Central memory CD8-positive, alpha-beta T cell (primary cell): ENCODE data around the gene SYNCRIP.
"Not testable (repeated sequence)": the region's sequence is repeated elsewhere in the genome, so short reads cannot be mapped to it uniquely, and the experiment has no call there.

Source experiments
- ATAC-seq: fragments of 150-1000 bp; cut with Tn5 transposase; replicated peaks from 2 replicates; pipeline ENCODE4 v1.10.0; 2022; ENCODE audit warnings: mild to moderate bottlenecking, moderate FRiP score, moderate number of reproducible peaks; ENCODE audit not compliant: poor library complexity, severe bottlenecking; ENCODE audit errors: extremely low read depth
- DNase-seq, 2 donors: peaks; one replicate each; pipeline ENCODE4 v3.0.0; 2021; ENCODE audit warnings: low spot score in 2 of 2
- H3K27ac Mint-ChIP-seq: one replicate; pipeline ENCODE4 v1.8.0; 2022; ENCODE audit warnings: low read depth, mild to moderate bottlenecking, moderate library complexity, mixed read lengths
- H3K27me3 Mint-ChIP-seq: one replicate; pipeline ENCODE4 v1.8.0; 2022; ENCODE audit warnings: mixed read lengths
- H3K36me3 Mint-ChIP-seq: one replicate; pipeline ENCODE4 v1.8.0; 2022; ENCODE audit warnings: mild to moderate bottlenecking, moderate library complexity, mixed read lengths; ENCODE audit not compliant: insufficient read depth
- H3K4me1 Mint-ChIP-seq: one replicate; pipeline ENCODE4 v1.8.0; 2022; ENCODE audit warnings: mixed read lengths
- H3K4me3 Mint-ChIP-seq: one replicate; pipeline ENCODE4 v1.8.0; 2022; ENCODE audit warnings: mild to moderate bottlenecking, moderate library complexity, mixed read lengths
- H3K9me3 Mint-ChIP-seq: one replicate; pipeline ENCODE4 v1.8.0; 2022; ENCODE audit warnings: mixed read lengths

The SYNCRIP gene

DNA sequence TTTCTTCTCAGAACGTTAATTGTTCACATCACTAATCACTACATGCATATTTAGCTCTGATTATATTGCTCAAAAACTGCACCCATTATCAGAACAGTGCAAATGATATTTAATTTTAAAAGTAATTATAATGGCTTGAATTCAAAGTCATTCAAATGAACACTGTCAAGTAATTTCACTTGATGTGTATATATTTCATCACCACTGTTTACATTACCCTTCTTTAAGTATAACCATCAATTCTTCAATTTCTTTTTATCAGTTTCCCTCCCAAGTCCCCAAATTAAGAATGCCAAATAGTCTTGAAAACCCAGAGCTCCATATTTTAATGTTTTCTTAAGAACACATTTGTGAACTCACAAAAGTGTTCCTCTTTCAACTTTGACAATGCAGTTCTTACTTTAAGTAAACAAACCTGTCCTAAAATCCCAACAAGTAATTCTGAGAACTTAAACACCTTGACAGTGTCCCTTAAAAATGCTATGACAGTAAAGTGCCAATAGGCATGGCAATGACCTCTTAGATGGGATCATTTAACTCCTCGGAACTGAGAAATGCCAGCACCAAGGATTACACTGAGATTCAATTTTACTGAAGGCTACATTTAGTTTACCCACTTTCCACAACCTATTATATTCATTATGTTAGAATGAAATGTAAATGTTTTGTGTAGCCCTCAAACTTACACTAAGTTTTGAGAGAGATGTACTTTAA, 32.3 kb downstream of the SYNCRIP start:
- H3K4me1 Mint-ChIP-seq = peaks cover 14% of the 10 kb centered on the region
- DNase-seq = no peak
- ATAC-seq = no peak
- no peaks in the 10 kb centered on the region for H3K9me3 Mint-ChIP-seq
- H3K27ac Mint-ChIP-seq = peak overlapping the region; percentile 22
- no peaks in the 10 kb centered on the region for H3K27me3 Mint-ChIP-seq
- no peak overlapping the region for H3K4me3 Mint-ChIP-seq
- H3K36me3 Mint-ChIP-seq = peaks cover 51% of the 10 kb centered on the region

DNA sequence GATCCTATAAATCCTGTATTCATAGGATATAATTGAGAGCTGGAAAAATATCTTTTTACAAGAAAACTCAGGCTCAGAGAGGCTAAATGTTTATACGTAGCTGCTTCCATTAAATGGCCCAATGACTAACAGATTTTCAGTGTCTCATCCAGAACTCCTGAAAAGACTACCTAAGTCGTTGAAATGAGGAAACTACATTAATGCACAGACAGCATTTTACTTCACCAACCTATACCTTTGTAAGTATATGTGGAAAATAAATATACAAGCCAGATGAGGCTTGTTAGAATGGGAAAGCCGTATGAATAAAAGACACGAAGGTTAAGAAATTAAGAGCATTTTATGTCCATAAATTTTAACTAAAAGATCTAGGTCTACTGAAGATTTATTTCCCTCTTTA, 40.6 kb downstream of the SYNCRIP start:
- H3K4me1 Mint-ChIP-seq = no peaks in the 10 kb centered on the region

DNA sequence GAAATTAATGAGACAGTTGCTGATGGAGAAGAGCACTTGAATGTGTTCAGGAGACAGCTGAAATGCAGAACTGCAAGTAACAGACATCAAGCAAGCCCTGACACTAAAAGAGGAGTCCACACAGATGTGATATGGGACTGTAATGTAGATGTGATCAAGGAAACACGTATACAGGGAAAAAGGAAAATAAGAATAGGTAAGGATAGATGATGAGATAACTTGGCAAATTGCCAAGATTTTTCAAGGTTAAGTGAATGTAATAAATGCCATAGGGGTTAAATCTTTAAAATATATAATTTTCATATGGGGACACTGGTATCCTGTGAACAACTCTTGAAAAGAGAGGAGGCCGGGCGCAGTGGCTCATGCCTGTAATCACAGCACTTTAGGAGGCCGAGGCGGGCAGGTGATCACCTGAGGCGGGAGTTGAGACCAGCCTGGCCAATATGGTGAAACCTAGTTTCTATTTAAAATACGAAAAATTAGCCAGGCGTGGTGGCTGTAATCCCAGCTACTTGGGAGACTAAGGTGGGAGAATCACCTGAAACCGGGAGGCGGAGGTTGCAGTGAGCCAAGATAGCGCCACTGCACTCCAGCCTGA, 41.9 kb downstream of the SYNCRIP start:
- H3K27ac Mint-ChIP-seq = peak overlapping the region; percentile 47
- H3K27me3 Mint-ChIP-seq = no peaks in the 10 kb centered on the region
- no peaks in the 10 kb centered on the region for H3K4me1 Mint-ChIP-seq
- H3K9me3 Mint-ChIP-seq = no peaks in the 10 kb centered on the region
- ATAC-seq (no peak), DNase-seq (no peak)
- H3K4me3 Mint-ChIP-seq = no peak overlapping the region
- peaks cover 13% of the 10 kb centered on the region for H3K36me3 Mint-ChIP-seq

More for the DNA sequence above, 40.6 kb downstream of the SYNCRIP start:
- H3K9me3 Mint-ChIP-seq = no peaks in the 10 kb centered on the region
- no peak overlapping the region for H3K27ac Mint-ChIP-seq
- no peaks in the 10 kb centered on the region for H3K27me3 Mint-ChIP-seq
- ATAC-seq (no peak), DNase-seq (no peak)
- H3K36me3 Mint-ChIP-seq = peaks cover 14% of the 10 kb centered on the region
- H3K4me3 Mint-ChIP-seq = no peak overlapping the region

DNA sequence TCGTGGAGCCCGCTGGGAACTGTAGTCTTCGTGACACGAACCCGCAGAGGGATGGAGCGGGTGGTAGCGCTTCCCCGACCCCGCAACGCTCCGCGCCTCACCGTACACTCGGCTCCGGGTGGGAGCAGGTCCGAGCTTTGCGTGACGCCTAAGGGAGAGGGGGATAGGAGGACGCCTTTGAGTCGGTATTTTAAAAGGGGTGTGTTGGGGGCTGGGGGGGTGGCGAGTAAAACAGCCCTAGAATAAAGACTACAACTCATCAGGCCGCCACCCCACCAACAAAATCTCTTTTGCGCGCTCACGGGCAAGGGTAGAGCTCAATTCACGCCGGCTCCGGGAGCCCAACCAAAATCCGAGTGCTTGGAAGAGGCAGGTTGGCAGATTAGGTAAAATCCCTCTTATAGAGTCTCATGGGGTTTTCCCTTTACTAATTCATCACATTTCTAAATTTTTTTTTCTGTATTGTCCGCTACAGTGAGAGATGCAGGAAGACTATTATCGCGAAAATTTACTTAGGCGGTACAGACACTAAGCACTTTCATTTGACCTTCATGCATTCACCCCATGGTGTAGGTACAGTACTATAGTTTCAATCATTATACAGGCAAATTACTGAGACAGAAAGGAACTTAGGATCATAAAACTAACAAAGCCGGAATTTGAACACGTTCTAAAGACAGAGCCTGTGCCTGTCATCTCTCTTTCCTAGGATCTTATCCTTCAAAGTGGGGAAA, 48.3 kb downstream of the SYNCRIP start:
- H3K27ac Mint-ChIP-seq = peak overlapping the region; percentile 94
- ATAC-seq (peak; percentile 16), DNase-seq (no peak)
- H3K4me1 Mint-ChIP-seq = peaks cover 42% of the 10 kb centered on the region
- no peaks in the 10 kb centered on the region for H3K9me3 Mint-ChIP-seq
- H3K27me3 Mint-ChIP-seq = no peaks in the 10 kb centered on the region
- peak overlapping the region; percentile 98 for H3K4me3 Mint-ChIP-seq
- H3K36me3 Mint-ChIP-seq = peaks cover 18% of the 10 kb centered on the region

DNA sequence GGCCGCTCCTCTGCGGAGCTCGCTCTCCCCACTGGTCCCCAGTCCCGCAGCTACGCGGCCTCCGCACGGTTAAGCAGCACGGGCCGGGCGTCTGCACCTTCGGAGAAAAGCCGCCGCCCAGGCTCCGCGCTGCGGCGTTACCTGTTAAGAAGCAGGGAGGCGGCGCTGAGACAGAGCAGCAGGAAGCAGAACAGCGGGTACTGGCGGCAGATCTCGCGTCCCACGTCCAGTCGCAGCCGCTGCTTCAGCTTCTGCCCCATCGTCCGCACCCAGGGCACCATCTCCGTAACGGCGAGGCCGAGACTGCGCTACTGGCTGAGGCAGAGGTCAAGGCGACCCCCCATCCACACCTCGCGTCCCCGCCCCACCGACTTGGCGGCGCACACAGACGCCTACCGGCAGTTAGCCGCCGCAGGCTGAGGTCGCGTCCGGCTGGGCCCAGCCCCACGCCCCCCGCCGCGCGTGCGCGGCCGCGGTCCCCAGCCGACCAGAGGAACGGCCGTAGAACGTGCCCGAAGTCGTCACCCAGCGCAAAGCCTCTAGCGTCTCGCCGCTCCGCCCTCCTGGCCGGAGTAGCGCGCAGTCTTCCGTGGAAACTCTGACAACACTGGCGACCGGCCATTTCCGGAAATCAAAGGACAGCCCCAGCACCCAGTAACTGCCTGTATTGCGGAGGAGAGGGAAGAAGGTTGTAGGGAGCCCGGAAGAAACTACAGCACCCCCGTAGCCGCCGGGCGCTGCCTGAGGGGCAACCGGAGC, 49.1 kb downstream of the SYNCRIP start, which contains the start of gene SNX14:
Gene SNX14 (minus strand): TSS at position 421 of the 759 bp plus-strand sequence. CDS start 140 bp downstream, at position 281.
- Mint-ChIP-seq H3K9me3 (no peaks in the 10 kb centered on the region), H3K27me3 (no peaks in the 10 kb centered on the region), H3K4me3 (peak within 1 kb of the TSS; percentile 98), H3K4me1 (peaks cover 50% of the 10 kb centered on the region), H3K27ac (peak within 1 kb of the TSS; percentile 94), H3K36me3 (peaks cover 18% of the 10 kb centered on the region)
- DNase-seq = peak; percentile 58 to 68
- peak; percentile 85 for ATAC-seq

DNA sequence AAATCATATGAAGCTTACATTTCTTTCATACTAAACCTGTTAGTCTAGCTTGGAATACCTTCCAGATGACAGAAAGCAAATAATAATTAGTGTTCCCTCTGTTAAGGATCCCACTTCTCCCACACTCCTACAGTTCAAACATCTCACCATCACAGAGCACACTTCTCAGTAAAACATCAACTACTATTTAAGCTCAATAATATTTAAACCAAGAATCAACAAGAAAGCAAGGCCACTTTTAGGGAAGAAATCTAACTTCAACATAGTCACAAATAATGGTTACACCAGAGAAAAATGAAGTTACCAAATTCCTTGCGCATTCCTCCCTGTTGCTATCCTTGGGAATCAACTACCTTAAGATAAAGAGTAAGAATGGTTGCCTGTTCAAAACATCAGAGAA, 50.7 kb downstream of the SYNCRIP start:
- no peaks in the 10 kb centered on the region for H3K9me3 Mint-ChIP-seq
- H3K4me3 Mint-ChIP-seq = peak overlapping the region; percentile 98
- DNase-seq (no peak), ATAC-seq (no peak)
- peak overlapping the region; percentile 94 for H3K27ac Mint-ChIP-seq
- H3K36me3 Mint-ChIP-seq = peaks cover 18% of the 10 kb centered on the region
- peaks cover 53% of the 10 kb centered on the region for H3K4me1 Mint-ChIP-seq
- no peaks in the 10 kb centered on the region for H3K27me3 Mint-ChIP-seq

DNA sequence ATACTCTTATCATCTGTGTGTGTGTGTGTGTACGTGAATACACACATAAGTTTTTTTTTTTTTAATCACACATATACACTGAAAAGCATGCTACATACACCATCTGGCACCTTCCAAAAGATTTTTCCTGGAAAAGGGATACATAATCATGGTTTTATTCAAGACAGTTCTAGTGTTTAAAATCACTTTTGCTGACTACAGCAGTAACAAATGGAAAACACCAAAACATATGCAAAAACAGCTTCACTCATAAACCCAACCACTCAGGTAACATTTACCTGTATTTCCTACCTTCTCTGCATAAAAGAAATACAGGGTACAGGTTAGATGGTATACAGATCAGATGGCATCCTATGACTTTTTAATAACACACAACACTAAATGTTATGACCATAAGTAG, 51.5 kb downstream of the SYNCRIP start:
- no peak overlapping the region for H3K27ac Mint-ChIP-seq

DNA sequence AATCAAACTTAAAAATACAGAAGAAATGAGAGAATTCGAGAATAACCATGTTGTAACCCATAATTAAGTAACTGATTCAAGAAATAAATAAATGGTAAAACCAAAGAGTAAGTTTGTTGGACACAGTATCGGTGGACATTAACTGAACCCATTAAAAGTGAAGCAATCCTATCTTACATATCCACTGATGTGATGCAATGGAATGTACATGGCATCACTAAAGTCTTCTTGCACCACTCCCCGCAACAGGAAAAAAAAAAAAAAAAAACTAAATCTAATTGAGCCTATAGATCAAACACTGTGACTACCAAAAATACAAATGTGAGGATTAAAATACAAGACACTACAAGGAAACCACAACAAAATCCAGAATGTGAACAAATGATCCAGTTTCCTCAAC, 56.9 kb downstream of the SYNCRIP start:
- Mint-ChIP-seq H3K27ac (no peak overlapping the region), H3K4me1 (peaks cover 76% of the 10 kb centered on the region), H3K27me3 (no peaks in the 10 kb centered on the region), H3K9me3 (peaks cover 23% of the 10 kb centered on the region), H3K36me3 (peaks cover 5% of the 10 kb centered on the region), H3K4me3 (no peak overlapping the region)
- DNase-seq = no peak
- no peak for ATAC-seq

More for the DNA sequence above, 51.5 kb downstream of the SYNCRIP start:
- DNase-seq = no peak
- Mint-ChIP-seq H3K9me3 (no peaks in the 10 kb centered on the region), H3K36me3 (peaks cover 20% of the 10 kb centered on the region), H3K4me1 (peaks cover 56% of the 10 kb centered on the region), H3K27me3 (no peaks in the 10 kb centered on the region), H3K4me3 (peak overlapping the region; percentile 20)
- ATAC-seq = no peak

DNA sequence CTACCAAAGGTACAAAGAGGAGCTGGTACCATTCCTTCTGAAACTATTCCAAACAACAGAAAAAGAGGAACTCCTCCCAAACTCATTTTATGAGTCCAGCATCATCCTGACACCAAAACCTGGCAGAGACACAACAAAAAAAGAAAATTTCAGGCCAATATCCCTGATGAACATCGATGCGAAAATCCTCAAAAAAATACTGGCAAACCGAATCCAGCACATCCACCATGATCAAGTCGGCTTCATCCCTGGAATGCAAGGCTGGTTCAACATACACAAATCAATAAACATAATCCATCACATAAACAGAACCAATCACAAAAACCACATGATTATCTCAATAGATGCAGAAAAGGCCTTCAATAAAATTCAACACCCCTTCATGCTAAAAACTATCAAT, 59.9 kb downstream of the SYNCRIP start:
- peaks cover 62% of the 10 kb centered on the region for H3K4me1 Mint-ChIP-seq
- not testable (repeated sequence) for H3K27ac Mint-ChIP-seq, DNase-seq, ATAC-seq, H3K36me3 Mint-ChIP-seq, H3K4me3 Mint-ChIP-seq, H3K27me3 Mint-ChIP-seq
- H3K9me3 Mint-ChIP-seq = peaks cover 23% of the 10 kb centered on the region

DNA sequence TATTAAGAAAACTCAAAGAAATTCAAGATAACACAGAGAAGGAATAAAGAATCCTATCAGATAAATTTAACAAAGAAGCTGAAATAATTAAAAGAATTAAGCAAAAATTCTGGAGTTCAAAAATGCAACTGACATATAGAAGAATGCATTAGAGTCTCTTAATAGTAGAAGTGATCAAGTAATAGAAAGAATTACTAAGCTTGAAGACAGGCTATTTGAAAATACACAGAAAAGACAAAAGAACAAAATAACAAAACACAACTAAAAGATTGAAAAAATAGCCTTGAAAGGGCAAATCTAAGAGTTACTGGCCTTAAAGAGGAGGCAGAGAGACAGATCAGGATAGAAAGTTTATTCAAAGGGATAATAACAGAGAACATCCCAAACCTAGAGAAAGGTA, 61.1 kb downstream of the SYNCRIP start:
- peaks cover 57% of the 10 kb centered on the region for H3K4me1 Mint-ChIP-seq
- no peak for ATAC-seq
- no peak overlapping the region for H3K4me3 Mint-ChIP-seq
- no peak for DNase-seq
- peaks cover 23% of the 10 kb centered on the region for H3K9me3 Mint-ChIP-seq
- H3K27me3 Mint-ChIP-seq = no peaks in the 10 kb centered on the region
- no peak overlapping the region for H3K27ac Mint-ChIP-seq
- H3K36me3 Mint-ChIP-seq = peaks cover 3% of the 10 kb centered on the region

DNA sequence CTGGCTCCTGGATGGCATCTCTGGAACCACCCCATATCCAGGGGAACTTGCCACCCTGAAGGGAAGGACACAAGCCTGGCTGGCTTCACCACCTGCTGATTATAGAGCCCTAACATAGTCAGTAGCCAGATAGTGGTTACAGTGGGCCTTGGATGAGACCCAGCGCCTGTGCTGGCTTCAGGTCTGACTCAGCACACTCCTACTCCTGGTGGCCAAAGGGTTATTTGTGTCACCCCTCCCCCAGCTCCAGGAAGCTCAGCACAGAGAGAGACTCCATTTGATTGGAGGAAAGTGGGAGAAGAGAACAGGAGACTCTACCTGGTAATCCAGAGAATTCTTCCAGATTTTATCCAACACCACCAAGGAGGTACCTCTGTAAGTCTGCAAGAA, 61.8 kb downstream of the SYNCRIP start:
- Mint-ChIP-seq H3K27ac (no peak overlapping the region), H3K4me3 (no peak overlapping the region), H3K36me3 (peaks cover 3% of the 10 kb centered on the region), H3K4me1 (peaks cover 54% of the 10 kb centered on the region), H3K9me3 (peaks cover 23% of the 10 kb centered on the region), H3K27me3 (no peaks in the 10 kb centered on the region)
- ATAC-seq (no peak), DNase-seq (no peak)

DNA sequence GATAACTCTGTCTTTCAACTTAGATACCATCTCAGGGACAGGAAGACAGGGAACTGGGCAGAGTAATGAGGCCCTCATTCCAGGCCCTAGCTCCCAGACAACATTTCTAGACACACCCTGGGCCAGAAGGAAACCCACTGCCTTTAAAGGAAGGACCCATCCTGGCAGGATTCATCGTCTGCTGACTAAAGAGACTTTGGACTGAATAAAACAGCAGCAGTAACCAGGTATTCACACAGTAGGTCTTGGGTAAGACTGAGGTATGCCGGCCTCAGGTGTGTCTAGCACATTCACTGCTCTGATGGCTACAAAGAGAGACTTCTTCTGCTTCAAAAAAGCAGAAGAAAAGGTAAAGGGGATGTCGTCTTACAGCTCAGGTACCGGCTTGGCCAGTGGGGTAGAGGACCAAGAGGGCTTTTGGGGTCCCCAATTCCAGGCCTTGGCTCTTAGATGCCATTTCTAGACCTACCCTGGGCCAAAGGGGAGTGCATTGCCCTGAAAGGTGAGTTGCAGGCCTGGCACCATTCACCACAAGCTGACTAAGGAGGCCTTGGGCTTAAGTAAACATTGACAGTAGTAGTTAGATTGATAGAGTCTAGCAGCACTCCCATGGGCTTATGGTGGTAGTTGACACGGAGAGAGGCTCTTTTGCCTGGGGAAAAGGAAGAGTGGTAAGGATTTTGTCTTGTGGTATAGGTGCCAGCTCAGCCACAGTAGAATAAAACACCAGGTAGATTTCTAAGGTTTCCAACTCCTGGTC, 62.4 kb downstream of the SYNCRIP start:
- no peak overlapping the region for H3K4me3 Mint-ChIP-seq
- no peaks in the 10 kb centered on the region for H3K27me3 Mint-ChIP-seq
- H3K36me3 Mint-ChIP-seq = peaks cover 3% of the 10 kb centered on the region
- H3K27ac Mint-ChIP-seq = no peak overlapping the region
- no peak for DNase-seq
- ATAC-seq = no peak
- H3K9me3 Mint-ChIP-seq = peaks cover 23% of the 10 kb centered on the region
- H3K4me1 Mint-ChIP-seq = peaks cover 54% of the 10 kb centered on the region
